Measurements from ENCODE around the gene WNT2B.

GRCh38 chr1:112540226-112540794 lies 31.5 kb downstream of the WNT2B start:
- TF ChIP-seq CTCF (IDR thresholded peaks at IDR 0.05; ENCODE audit: insufficient read depth, low read length) (no peak), POLR2AphosphoS5 (IDR thresholded peaks at IDR 0.05; ENCODE audit: low read depth) (no peak), GABPA (IDR thresholded peaks at IDR 0.05; ENCODE audit: low read depth) (no peak), REST (IDR thresholded peaks at IDR 0.05; ENCODE audit: insufficient replicate concordance, low read depth) (no peak), SPI1 (IDR thresholded peaks at IDR 0.05; ENCODE audit: borderline replicate concordance, low read depth) (no peak)
